T-helper 1 cell treated with Interleukin-12 subunit alpha and Interleukin-12 subunit beta and Interleukin-4 antibody, amounts not matched to agents 30 ng/mL and 1 ng/mL, for 36 hours (primary cell): ENCODE results near the gene CD8B2. TPM values are rescaled to one million over a fixed set of nuclear protein-coding genes. Genes with fewer than 3 reads are reported as not detected.
"Not testable (repeated sequence)": the region's sequence is repeated elsewhere in the genome, so short reads cannot be mapped to it uniquely, and the experiment has no call there.

Experiments used
- intact Hi-C: fragments of 100-400 bp; cut with micrococcal nuclease; formaldehyde crosslinking; loops from one replicate; pipeline ENCODE4 v1.15.1; 2024
- total RNA-seq: library from RNA; stranded (reverse); gene quantifications from 2 replicates; pipeline ENCODE4 v1.2.3, GENCODE V29; 2022

Gene CD8B2
- total RNA-seq, 1 donor from 2014 or later: 0.15 TPM

- intact Hi-C loops: not testable (repeated sequence)
These were observed 24.8 kb downstream of the CD8B2 start for GRCh38 chr2:106511934-106512333.

GRCh38 chr2:106513391-106513790 is 26.2 kb downstream of the CD8B2 start:
- intact Hi-C loops: not testable (repeated sequence)

- intact Hi-C loops: not testable (repeated sequence)
These were observed 27.7 kb downstream of the CD8B2 start for GRCh38 chr2:106514827-106515226.

- intact Hi-C loops: no loop called here
These were observed 29.3 kb downstream of the CD8B2 start for GRCh38 chr2:106516436-106516835.

GRCh38 chr2:106516864-106517263 is 29.7 kb downstream of the CD8B2 start:
- intact Hi-C loops: no loop called here

- intact Hi-C loops: no loop called here
These were observed 30.2 kb downstream of the CD8B2 start for GRCh38 chr2:106517329-106517728.

- intact Hi-C loops: no loop called here
These were observed 32.6 kb downstream of the CD8B2 start for GRCh38 chr2:106519767-106520166.

- intact Hi-C loops: no loop called here
These were observed 33.9 kb downstream of the CD8B2 start for GRCh38 chr2:106521016-106521415.

GRCh38 chr2:106523976-106524665 is 37.0 kb downstream of the CD8B2 start:
- intact Hi-C loops: no loop called here

- intact Hi-C loops: no loop called here
These were observed 43.7 kb downstream of the CD8B2 start for GRCh38 chr2:106530866-106531265.

- intact Hi-C loops: no loop called here
These were observed 44.6 kb downstream of the CD8B2 start for GRCh38 chr2:106531676-106532214.

GRCh38 chr2:106532236-106532635 is 45.1 kb downstream of the CD8B2 start:
- intact Hi-C loops: no loop called here

- intact Hi-C loops: no loop called here
These were observed 47.3 kb downstream of the CD8B2 start for GRCh38 chr2:106534471-106534870.

GRCh38 chr2:106536490-106536889 is 49.3 kb downstream of the CD8B2 start:
- intact Hi-C loops: no loop called here

GRCh38 chr2:106537047-106537446 is 49.9 kb downstream of the CD8B2 start:
- intact Hi-C loops: no loop called here

- intact Hi-C loops: no loop called here
These were observed 50.6 kb downstream of the CD8B2 start for GRCh38 chr2:106537791-106538191.

- intact Hi-C loops: loop anchor here (5.0 kb wide), 1 partner anchor 79 kb away; no protein-coding TSS in a partner anchor
These were observed 53.7 kb downstream of the CD8B2 start for GRCh38 chr2:106540886-106541285.

- intact Hi-C loops: loop anchor here (5.0 kb wide), 1 partner anchor 79 kb away; no protein-coding TSS in a partner anchor
These were observed 54.2 kb downstream of the CD8B2 start for GRCh38 chr2:106541333-106541732.

- intact Hi-C loops: loop anchor here (1.0 to 5.0 kb wide), 8 partner anchors 40 to 1174 kb away; no protein-coding TSS in a partner anchor
These were observed 55.7 kb downstream of the CD8B2 start for GRCh38 chr2:106542746-106543359.

GRCh38 chr2:106545007-106545406 is 57.8 kb downstream of the CD8B2 start:
- intact Hi-C loops: no loop called here

GRCh38 chr2:106546391-106546990 is 59.3 kb downstream of the CD8B2 start:
- intact Hi-C loops: no loop called here
